Stimulated activated CD4-positive, alpha-beta T cell treated with anti-CD3 and anti-CD28 coated beads, Interleukin-1b, Interleukin-23, amount 100 ng/mL, for 1 hour (primary cell): ENCODE results near the gene ZNF662.
A peak's percentile ranks its signal among the peaks of the same experiment; 100 is the strongest.
"Not testable (repeated sequence)": the region's sequence is repeated elsewhere in the genome, so short reads cannot be mapped to it uniquely, and the experiment has no call there.

Source experiments
- DNase-seq, 2 donors: peaks; one replicate each; pipeline ENCODE4 v3.0.0-alpha.2; 2020; ENCODE audit warnings: low read depth in 2 of 2

Gene ZNF662

DNA sequence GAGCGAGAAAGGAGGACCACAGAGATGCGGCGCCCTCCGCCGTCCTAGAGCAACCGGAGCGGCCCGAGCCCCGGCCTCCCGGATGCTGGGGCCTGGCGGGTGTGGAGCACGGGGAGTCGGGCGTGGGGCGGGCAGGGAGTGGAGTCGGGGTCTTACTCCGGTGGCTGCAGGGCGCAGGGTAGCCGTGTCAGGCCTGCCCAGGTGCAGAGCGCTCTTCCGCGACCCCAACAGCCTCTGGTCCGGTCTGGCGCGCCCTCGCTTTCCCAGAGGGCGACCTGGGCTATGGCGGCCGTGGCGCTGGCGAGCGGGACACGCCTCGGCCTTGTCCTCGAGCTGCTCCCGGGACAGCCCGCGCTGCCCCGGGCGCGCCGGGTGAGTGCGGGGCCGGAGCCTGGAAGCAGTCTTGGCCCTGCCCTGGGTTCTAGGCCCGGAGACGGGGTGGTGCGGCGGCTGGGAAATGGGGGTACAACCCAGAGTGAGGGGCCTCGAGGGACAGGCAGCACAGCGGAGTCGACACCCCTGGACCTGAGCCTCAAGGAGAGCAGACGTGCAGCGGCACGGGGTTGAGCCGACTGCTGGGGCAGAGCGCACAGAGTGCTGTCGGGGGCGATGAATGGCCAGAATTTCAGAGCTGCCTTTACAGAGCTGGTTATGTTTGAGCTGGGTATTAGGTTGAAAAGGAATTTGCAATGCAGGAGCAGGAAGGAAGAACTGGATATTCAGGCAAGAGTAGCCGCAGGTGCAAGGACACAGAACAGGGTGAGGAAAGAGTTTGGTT, at the start of gene ZNF662:
Gene ZNF662 (plus strand): TSS at position 73 of the 778 bp plus-strand sequence. CDS start 1,973 bp downstream, outside the sequence.
- no peak for DNase-seq

DNA sequence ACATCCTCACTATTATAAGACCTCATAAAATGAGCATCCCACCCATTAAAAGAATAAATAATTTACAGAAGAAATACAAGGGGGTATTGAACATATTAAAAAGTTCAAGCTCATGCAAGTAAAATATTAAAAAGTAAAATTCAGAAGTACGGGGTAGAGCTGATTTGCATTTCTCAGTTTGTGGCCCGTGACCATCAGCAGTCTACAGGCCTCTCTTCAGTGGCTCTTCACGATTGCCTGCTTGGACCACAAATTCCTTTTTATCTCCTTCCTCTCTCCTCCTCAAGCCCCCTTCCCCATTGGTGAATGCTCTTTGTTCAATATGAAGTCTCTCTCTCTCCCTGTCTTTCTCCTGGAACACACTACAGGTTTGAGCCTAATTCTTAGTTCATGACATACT, 49.4 kb upstream of the ZNF662 start:
- DNase-seq = no peak

DNA sequence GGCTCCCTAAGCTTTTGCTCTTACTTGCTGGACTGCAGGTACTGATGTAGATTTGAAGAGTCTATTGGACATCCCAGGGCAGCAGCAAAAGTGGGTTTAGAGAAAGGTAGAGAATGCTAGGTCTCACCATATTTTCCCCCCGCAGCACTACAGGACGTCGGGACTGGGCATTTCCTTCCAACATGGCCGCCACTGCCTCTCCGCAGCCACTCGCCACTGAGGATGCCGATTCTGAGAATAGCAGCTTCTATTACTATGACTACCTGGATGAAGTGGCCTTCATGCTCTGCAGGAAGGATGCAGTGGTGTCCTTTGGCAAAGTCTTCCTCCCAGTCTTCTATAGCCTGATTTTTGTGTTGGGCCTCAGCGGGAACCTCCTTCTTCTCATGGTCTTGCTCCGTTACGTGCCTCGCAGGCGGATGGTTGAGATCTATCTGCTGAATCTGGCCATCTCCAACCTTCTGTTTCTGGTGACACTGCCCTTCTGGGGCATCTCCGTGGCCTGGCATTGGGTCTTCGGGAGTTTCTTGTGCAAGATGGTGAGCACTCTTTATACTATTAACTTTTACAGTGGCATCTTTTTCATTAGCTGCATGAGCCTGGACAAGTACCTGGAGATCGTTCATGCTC, 41.5 kb upstream of the ZNF662 start:
- DNase-seq = no peak

DNA sequence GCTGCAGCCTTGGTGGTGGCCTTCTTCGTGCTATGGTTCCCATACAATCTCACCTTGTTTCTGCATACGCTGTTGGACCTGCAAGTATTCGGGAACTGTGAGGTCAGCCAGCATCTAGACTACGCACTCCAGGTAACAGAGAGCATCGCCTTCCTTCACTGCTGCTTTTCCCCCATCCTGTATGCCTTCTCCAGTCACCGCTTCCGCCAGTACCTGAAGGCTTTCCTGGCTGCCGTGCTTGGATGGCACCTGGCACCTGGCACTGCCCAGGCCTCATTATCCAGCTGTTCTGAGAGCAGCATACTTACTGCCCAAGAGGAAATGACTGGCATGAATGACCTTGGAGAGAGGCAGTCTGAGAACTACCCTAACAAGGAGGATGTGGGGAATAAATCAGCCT, 40.7 kb upstream of the ZNF662 start:
- DNase-seq = no peak

DNA sequence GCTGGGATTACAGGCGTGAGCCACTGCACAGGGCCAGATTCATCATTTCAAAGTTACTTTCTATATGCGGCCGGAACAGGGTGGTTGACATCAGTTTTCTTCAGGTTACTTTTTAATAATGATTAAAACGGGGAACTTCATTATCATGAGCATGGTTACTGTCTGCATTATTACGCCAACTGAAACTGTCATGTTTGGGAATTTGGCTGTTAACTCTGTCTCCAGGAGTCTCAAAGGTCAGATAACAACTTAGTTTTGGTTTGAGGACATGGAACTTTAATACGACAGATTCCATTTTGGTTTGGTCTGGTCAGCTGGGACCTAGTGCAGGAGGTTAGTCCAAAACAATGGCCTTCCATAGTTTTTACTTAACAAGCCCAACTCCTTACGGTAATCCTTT, 38.8 kb upstream of the ZNF662 start:
- DNase-seq = no peak

DNA sequence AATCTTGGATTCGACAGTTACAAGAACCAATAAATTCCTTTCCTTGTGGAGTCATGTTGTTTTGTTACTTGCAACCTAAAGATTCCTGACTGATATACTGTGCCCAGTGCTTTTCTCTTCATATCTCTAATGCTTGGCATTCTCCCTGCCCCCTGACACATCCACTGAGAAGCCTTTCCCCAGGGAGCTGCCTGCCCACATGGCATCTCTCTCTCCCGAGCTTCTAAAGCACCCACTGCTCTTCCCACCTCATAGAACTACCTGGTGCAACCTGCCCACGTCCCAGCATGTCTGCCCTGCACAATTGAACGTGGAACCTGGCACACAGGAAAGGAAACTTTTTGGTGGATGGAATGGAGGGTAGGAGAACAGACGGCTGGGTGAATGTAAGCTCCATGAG, 37.1 kb upstream of the ZNF662 start:
- no peak for DNase-seq

DNA sequence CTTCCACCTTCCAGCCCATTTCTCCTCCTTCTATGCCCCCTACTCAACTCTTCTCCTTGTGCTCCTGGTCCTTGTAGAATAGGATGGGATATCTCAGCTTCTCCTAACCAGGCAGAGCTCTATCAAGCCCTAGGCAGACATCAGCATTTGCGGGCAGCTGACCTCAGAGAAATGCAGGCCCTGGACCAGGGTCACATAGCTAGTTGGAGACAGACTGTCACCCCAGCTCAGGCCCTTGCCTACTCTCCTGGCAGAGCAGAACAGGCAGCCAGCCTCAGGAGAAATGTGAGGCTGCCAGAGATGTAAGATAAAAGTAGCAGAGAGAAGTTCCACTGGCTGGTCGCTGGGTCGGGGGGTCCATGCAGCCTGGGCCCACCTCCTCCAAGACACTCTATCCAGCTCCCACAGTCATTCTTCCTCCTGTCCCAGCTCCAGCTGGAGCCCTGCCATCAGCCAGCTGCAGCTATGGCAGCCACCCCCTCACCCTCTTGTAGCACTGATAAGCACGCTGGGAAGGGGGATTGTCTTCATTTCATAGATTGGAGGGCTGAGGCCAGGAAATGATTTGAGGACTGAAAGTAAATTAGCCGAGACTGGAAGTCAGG, 34.2 kb upstream of the ZNF662 start:
- no peak for DNase-seq

DNA sequence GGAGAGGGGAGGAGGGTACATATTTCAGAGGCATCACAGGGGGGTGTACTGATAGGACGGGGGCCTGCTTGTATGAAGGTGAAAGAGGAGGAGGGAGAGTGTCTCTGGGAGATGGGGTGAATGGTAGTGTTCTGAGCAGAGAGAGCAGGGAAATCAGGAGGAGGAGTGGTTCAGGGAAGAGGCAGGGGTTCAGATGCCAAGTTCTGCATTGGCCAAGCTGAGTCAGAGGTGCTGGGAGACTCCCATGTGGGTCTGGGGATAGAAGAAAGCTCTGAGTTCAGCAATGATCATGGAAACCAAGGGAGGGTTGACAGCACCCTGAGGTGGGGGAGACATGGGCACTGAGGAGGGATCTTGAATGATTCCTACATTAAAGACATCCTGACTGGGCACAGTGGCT, 33.2 kb upstream of the ZNF662 start:
- no peak for DNase-seq

DNA sequence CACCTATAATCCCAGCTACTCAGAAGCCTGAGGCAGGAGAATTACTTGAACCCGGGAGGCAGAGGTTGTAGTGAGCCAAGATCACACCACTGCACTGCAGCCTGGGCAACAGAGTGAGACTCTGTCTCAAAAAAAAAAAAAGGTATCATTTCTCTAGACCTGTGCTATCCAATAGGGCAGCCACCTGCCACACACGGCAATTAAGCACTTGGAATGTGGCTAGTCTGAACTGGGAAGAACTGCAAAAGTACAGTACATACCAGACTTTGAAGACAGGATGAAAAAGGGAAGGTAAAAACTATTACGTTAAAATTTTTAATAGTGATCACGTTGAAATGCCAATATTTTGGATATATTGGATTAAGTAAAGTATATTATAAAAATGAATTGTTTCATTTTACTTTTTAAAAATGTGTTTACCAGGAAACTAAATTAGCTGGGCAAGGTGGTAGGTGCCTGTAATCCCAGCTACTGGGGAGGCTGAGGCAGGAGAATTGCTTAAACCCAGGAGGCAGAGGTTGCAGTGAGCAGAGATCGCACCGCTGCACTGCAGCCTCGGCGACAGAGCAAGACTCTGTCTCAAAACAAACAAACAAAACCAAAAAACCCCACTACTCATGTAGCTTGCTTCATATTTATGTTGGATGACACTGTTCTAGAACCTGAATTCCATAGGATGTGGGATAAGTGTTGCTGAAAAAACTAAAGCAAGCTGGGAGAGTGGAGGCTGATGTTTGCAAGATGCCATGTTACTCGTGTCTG, 32.5 kb upstream of the ZNF662 start:
- no peak for DNase-seq

DNA sequence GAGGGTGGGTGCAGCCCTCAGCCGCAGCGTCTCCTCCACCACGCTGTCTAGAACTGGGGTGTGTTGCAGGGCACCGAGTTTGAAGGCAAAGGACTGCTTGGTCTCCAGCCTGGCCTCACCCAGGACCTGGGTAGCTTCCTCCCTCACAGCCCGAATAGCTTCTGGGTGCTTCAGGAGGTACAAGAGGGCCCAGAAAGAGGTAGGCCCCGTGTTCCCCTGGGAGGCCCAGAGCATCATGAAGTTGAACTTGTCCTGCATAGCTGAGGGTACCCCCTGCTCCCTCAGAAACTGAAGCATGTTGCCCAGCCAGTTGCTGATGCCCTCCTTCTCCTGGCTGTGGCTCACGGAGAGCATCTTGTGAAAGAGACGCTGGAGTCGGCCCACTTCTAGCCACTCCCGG, 31.2 kb upstream of the ZNF662 start:
- no peak for DNase-seq

DNA sequence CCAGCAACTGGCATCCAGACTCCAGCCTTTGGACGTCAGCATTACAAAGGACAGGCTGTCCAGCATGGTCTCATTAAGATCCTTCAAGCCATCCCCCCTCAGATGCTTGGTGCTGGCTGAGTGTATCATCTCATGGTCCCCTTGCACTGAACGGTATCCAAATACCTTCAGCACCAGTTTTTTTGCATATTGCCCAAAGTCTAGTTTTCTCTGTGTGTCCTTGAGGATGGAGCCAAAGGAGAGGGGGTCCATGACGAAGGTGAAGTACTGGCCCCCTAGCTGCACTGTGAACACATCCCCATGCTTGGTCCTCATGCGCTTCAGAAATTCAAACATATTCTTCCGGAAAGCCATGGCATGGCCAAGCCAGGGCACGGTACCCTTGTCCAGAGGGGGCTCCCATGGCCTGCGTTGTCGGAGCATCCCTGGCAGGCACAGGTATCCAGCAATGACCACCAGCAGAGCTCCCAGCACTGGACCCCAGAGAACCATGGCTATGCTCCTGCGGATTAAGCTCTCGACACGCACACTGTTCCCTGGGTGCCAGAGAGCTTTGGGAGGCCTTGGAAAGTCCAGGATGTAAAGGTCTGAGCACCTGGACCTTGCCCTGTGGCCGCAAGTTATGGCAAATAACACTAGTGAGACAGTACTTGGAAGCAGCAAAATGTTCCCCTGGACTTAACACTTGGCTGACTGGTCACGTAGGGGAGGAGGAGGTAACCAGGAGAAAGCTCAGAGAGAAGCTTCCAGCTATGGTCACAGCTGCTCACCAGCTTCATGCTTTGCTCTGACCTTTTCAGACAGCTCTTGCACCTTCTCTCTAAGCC, 30.4 kb upstream of the ZNF662 start, which contains the start of gene CYP8B1:
Gene CYP8B1 (minus strand): TSS at position 555 of the 827 bp plus-strand sequence. CDS start 63 bp downstream, at position 492.
- no peak for DNase-seq

DNA sequence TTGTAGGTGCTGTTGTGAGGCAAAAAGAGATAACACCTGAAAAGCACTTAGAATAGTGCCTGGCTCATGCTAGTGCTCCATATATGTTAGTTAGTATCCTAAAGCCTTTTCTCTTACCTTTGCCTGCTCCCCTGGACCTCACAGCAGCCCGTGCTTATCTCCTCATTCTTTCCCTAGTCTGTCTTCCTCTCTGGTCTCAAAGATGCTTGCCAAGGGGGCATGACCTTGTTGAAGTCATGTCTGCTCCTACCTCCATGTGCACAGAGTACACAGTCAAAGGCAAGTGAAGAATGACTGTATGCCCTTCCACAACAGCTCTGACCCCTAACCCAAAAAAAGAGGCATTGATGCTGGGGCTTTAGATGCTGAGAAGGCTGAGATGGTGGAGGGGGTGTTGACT, 29.5 kb upstream of the ZNF662 start:
- no peak for DNase-seq

DNA sequence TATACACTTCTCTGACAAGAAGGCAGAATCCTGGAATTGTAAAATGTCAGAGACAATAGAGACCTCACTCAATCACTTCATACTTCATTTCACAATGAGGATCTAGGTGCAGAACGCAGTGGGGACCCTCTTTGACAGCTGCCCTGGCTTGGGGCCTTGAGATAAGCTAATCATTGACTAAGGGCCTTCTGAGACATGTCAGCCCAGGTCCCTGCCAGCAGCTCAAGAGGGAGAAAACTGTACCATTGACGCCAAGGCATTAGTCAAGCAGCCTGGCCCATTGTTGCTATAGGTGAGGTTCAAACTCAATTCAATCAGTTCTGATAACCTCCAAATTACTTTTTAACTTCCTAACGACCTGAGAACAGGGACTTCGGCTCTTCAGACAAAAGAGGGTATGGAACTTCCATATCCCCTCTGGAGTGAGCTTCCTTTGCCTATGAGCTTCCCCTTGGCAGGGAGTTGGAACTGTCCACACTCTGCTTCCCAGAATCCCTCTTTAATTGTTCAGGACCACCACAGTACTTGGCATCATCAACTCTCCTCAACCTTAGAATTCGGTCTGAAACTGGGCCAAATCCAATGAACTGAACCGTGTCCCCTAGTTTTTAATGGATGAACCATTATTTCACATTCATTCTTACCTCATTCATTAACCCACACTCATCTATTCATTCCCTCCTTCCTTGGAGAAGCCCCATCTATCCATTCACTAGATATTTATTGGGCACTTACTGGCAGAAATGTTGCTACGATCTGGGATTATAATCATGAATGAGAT, 28.8 kb upstream of the ZNF662 start:
- DNase-seq = no peak

DNA sequence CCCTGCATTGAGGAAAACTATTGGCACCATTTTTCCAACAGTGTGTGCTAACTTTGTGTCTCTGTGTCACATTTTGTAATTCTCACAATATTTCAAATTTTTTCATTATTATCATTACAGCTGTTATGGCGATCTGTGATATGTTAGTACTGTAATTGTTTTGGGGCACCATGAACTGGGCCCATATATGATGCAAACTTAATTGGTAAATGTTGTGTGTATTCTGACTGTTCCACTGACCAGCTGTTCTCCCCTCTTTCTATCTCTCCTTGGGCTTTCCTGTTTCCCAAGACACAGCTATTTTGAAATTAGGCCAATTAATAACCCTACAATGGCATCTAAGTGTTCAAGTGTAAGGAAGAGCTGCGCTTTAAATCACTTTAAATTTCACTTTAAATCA, 28.1 kb upstream of the ZNF662 start:
- DNase-seq = no peak

DNA sequence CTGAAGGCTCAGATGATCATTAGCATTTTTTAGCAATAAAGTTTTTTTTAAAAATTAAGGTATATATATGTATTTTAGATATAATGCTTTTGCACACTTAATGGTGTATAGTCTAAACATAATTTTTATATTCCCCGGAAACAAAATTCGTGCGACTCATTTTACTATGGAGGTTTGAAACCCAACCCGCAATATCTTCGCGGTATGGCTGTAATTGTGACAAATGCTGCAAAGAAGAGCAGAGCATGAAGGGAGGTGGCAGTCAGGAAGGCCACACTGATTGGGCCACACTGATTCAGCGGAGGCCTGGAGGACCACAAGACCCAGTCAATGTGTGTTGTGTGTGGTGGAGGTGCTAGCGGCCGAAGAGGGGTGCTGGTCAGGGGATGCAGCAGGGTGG, 25.8 kb upstream of the ZNF662 start:
- no peak for DNase-seq

DNA sequence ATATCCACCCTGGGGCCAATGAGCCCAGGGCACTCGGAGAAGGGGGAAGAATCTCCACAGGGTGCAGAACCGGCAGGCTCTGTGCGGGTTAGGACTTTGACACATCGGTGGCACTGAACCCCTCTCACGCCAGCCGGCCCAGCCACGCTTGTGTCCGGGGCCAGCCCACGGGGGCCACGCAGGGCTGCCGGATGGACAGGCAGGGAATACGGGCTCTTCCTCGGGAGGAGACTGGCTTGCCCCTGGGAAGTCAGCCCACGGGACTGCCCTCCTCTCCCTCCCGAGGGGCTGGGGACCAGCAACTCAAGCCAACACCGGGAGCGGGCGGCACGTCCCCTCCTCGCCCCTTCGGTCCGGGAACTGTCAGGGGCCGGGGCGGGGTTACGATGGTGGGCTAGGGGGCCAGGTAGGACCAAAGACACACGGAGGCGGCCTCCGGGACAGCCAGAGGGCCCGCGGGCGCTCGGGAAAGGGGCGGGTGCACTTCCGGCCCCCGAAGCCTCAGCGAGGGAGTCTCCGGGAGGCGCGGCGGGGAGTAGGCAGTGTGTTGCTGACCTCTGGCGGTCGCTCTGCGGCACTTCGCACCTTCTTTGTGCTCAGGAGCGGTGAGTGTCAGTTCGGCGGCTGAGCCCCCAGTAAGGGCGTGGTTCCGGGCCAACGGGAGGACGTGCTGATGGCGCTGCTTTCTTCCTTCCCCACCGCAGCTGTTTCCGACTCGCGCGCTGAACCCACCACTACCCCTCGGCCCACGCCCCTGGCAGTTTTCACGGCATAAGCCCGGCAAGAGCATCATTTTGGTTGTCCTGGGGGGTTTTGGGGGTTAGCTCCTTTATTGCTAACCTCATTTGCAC, 25.1 kb upstream of the ZNF662 start:
- peak; percentile 62 to 68 for DNase-seq

DNA sequence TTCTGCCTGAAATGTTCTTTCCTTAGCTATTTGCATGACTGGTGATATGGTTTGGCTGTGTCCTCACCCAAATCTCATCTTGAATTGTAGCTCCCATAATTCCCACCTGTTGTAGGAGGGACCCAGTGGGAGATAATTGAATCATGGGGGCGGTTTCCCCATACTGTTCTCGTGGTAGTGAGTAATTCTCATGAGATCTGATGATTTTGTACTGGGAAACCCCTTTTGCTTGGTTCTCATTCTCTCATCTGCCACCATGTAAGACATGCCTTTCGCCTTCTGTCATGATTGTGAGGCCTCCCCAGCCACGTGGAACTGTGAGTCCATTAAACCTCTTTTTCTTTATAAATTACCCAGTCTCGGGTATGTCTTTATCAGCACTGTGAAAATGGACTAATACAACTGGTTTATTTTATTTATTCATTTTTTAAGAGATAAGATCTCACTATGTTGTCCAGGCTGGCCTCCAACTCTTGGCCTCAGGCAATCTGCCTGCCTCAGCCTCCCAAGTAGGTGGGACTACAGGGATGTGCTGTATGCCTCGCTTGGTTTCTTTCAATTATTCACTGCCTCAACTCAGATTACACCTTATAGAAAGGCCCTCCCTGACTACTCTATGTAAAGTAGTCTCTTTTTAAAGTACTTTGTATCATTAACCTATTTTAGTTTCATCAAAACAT, 22.6 kb upstream of the ZNF662 start:
- not testable (repeated sequence) for DNase-seq

DNA sequence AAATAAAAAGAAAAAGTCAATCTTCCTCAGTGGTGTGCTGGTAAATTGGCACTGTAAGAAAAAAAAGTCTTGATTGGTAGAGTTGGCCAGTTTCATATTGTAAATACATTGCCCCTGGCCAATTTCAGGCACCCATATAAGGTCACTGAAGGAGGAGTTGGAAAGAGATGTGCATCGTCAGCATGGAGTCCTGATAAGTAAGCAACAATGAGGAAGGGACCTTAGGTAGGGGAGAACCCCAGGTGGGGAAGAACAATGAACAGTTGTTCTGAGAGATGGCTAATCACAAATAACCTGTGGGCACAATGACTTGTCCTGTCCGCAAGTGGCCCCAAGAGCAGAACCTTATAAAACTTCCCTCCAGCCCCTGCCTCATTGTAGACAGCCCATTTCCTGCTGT, 21.6 kb upstream of the ZNF662 start:
- DNase-seq = no peak

DNA sequence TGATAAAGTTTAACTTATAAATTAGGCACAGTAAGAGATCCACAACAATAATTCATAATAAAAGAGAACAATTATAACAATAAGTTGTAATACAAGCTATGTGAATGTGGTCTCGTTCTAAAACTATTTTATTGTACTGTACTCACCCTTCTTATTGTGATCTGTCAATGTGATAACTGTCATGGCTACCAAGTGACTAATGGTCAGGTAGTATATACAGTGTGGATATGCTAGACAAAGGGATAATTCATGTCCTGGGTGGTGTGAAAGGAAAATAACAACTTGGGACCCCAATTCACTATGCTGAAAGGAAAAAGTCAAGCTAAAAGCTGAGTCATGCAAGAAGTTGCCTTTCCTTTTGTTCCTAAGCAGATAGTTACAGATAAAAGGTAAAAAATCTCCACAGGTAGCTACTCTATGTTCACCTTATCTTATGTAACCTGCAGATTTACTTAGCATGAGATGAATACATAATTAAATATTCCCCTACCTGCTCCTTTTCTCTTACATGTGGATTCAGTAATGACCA, 19.6 kb upstream of the ZNF662 start:
- no peak for DNase-seq
